HL-60 (cell line): ENCODE results near the gene SFXN4.
"Not testable (repeated sequence)": the region's sequence is repeated elsewhere in the genome, so short reads cannot be mapped to it uniquely, and the experiment has no call there.

Source experiments
- DNase-seq, 2 experiments: peaks; one replicate each; pipeline ENCODE4 v3.0.0-alpha.2; 2010 to 2020; ENCODE audit warnings: low read depth in 1 of 2, low spot score in 1 of 2
- H3K27ac ChIP-seq: fragments of 250-450 bp; sonication (Bioruptor Pico); replicated peaks from 2 replicates; pipeline ENCODE4 v1.5.1; 2020; ENCODE audit warnings: mild to moderate bottlenecking, moderate library complexity
- H3K27me3 ChIP-seq: fragments of 250-450 bp; sonication (Bioruptor Pico); 2 replicates; pipeline ENCODE4 v1.5.1; 2021; ENCODE audit warnings: mild to moderate bottlenecking, moderate library complexity; ENCODE audit not compliant: insufficient read depth, poor library complexity, severe bottlenecking
- H3K4me3 ChIP-seq: replicated peaks from 2 replicates; pipeline ENCODE4 v1.5.1; 2011; ENCODE audit warnings: mild to moderate bottlenecking, control low read depth, low read length; ENCODE audit not compliant: insufficient read depth
- GABPA ChIP-seq: IDR thresholded peaks from 2 replicates; pipeline ENCODE4 v1.6.1; 2012; ENCODE audit warnings: low read depth
- POLR2AphosphoS5 ChIP-seq: IDR thresholded peaks from 2 replicates; pipeline ENCODE4 v1.6.1; 2012; ENCODE audit warnings: low read depth
- SPI1 ChIP-seq: IDR thresholded peaks from 2 replicates; pipeline ENCODE4 v1.6.1; 2012; ENCODE audit warnings: low read depth, mild to moderate bottlenecking, borderline replicate concordance
- TF ChIP-seq, protein P1 (sequence below): IDR thresholded peaks from 2 replicates; pipeline ENCODE4 v1.6.1; 2012; ENCODE audit warnings: low read depth; ENCODE audit not compliant: insufficient replicate concordance
- TF ChIP-seq, protein P2 (sequence below): IDR thresholded peaks from one replicate; pipeline ENCODE4 v1.5.1; 2011; ENCODE audit warnings: low read length, control low read depth, inconsistent platforms; ENCODE audit not compliant: insufficient read depth

The SFXN4 gene

DNA sequence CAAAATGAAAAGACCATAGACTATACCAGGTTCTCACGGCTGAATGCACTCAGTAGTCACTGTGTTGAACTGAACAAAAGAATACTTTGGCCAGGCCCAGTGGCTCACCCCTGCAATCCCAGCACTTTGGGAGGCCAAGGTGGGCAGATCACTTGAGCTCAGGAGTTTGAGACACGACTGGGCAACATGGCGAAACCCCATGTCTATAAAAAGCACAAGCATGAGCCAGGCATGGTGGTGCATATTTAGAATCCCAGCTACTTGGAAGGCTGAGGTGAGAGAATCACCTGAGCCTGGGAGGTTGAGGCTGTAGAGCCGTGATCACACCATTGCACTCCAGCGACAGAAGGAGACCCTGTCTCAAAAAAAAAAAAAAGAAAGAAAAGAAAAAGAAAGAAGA is 12.5 kb downstream of the SFXN4 start:
- Histone ChIP-seq H3K4me3 (no peak overlapping the region), H3K27ac (no peak overlapping the region), H3K27me3 (no peaks in the 10 kb centered on the region)
- no peak for TF ChIP-seq GABPA
- no peak for DNase-seq

DNA sequence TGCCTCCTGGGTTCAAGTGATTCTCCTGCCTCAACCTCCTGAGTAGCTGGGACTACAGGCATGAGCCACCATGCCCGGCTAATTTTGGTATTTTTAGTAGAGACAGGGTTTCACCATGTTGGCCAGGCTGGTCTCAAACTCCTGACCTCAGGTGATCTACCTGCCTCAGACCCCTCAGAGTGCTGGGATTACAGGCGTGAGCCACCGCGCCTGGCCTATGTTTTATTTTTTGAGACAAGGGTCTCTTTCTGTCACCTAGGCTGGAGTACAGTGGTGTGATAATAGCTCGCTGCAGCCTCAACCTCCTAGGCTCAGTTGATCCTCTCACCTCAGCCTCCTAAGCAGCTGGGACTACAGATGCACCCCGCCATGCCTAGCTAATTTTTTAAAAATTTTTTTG is 13.9 kb downstream of the SFXN4 start:
- not testable (repeated sequence) for H3K4me3 ChIP-seq, H3K27me3 ChIP-seq, H3K27ac ChIP-seq, DNase-seq

DNA sequence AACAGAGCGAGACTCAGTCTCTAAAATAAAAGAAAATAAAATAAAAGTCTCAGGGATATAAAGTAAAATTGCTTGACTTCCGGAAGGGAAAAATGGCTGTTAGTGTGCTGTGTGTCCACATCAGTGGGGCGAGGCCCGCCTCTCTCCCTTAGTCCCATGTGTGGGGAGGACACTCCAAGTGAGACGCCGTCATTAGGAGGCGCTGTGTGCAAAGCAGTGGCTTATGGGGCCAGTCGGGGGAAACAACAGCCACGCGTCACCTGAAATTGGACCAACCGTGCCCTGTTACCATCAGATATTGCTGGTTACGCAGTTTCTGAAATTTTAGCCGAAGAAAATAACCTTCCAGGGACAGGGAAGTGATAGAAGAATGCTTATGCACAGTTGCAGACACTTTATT is 15.8 kb downstream of the SFXN4 start:
- Histone ChIP-seq H3K27me3 (no peaks in the 10 kb centered on the region), H3K4me3 (no peak overlapping the region), H3K27ac (no peak overlapping the region)
- TF ChIP-seq GABPA (no peak), SPI1 (no peak), POLR2AphosphoS5 (no peak)
- TF ChIP-seq, protein P1, sequence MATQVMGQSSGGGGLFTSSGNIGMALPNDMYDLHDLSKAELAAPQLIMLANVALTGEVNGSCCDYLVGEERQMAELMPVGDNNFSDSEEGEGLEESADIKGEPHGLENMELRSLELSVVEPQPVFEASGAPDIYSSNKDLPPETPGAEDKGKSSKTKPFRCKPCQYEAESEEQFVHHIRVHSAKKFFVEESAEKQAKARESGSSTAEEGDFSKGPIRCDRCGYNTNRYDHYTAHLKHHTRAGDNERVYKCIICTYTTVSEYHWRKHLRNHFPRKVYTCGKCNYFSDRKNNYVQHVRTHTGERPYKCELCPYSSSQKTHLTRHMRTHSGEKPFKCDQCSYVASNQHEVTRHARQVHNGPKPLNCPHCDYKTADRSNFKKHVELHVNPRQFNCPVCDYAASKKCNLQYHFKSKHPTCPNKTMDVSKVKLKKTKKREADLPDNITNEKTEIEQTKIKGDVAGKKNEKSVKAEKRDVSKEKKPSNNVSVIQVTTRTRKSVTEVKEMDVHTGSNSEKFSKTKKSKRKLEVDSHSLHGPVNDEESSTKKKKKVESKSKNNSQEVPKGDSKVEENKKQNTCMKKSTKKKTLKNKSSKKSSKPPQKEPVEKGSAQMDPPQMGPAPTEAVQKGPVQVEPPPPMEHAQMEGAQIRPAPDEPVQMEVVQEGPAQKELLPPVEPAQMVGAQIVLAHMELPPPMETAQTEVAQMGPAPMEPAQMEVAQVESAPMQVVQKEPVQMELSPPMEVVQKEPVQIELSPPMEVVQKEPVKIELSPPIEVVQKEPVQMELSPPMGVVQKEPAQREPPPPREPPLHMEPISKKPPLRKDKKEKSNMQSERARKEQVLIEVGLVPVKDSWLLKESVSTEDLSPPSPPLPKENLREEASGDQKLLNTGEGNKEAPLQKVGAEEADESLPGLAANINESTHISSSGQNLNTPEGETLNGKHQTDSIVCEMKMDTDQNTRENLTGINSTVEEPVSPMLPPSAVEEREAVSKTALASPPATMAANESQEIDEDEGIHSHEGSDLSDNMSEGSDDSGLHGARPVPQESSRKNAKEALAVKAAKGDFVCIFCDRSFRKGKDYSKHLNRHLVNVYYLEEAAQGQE, result no peak
- TF ChIP-seq, protein P2, sequence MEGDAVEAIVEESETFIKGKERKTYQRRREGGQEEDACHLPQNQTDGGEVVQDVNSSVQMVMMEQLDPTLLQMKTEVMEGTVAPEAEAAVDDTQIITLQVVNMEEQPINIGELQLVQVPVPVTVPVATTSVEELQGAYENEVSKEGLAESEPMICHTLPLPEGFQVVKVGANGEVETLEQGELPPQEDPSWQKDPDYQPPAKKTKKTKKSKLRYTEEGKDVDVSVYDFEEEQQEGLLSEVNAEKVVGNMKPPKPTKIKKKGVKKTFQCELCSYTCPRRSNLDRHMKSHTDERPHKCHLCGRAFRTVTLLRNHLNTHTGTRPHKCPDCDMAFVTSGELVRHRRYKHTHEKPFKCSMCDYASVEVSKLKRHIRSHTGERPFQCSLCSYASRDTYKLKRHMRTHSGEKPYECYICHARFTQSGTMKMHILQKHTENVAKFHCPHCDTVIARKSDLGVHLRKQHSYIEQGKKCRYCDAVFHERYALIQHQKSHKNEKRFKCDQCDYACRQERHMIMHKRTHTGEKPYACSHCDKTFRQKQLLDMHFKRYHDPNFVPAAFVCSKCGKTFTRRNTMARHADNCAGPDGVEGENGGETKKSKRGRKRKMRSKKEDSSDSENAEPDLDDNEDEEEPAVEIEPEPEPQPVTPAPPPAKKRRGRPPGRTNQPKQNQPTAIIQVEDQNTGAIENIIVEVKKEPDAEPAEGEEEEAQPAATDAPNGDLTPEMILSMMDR, result no peak
- no peak for DNase-seq

DNA sequence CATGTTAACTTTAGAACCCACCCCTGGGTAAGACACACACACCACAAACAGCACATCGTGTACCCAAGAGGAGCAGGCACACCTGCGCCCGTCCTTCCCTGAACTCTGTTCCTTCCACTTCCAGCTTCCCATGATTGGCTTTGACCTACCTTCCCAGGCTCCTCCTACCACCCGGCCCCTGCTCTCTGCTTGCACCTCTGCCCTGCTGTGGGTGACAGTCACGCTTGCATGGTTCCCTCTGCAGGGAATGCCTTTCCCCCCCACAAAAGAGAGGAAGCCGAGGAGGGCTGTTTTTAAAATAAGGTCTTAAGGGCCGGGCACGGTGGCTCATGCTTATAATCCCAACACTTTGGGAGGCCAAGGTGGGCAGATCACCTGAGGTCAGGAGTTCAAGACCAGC is 16.4 kb downstream of the SFXN4 start:
- H3K27ac ChIP-seq, result no peak overlapping the region
- no peaks in the 10 kb centered on the region for H3K27me3 ChIP-seq
- DNase-seq, result no peak
- H3K4me3 ChIP-seq, result no peak overlapping the region
- no peak for TF ChIP-seq GABPA

DNA sequence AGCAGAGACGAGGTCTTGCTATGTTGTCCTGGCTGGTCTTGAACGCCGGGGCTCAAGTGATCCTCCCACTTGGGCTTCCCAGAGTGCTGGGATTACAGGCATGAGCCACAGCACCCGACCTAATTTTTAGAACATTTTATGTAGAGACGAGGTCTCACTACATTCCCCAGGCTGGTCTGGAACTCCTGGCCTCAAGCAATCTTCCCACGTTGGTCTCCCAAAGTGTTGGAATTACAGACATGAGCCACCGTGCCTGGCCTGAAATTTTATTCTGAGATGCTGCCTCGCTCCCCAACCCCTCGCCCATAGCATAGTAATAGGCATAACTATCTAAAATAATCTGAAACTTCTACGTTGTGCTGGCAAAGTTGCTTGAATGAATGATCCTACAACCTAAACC is 21.9 kb downstream of the SFXN4 start:
- TF ChIP-seq SPI1 (no peak), POLR2AphosphoS5 (no peak), GABPA (no peak)
- TF ChIP-seq, protein P2, result no peak
- TF ChIP-seq, protein P1, result no peak

More for the DNA sequence above, 21.9 kb downstream of the SFXN4 start:
- Histone ChIP-seq H3K27ac (no peak overlapping the region), H3K27me3 (no peaks in the 10 kb centered on the region), H3K4me3 (no peak overlapping the region)
- DNase-seq, result no peak
